Measurements from ENCODE around the gene GALNT5.

GRCh38 chr2:157236404-157236803 is 21.1 kb upstream of the GALNT5 start:
- TF ChIP-seq CTCF (IDR thresholded peaks at IDR 0.05; ENCODE audit: insufficient read depth, low read depth, low read length) (no peak), EZH2 (IDR thresholded peaks at IDR 0.05; ENCODE audit: insufficient read depth, low read length) (no peak)
